Measurements from ENCODE around the gene GPR84. TPM values are rescaled to one million over a fixed set of nuclear protein-coding genes. Genes with fewer than 3 reads are reported as not detected.

The GPR84 gene
- total and polyA plus RNA-seq, 7 donors: 0.54 to 0.92 (median 0.64) TPM; not detected in 3

DNA sequence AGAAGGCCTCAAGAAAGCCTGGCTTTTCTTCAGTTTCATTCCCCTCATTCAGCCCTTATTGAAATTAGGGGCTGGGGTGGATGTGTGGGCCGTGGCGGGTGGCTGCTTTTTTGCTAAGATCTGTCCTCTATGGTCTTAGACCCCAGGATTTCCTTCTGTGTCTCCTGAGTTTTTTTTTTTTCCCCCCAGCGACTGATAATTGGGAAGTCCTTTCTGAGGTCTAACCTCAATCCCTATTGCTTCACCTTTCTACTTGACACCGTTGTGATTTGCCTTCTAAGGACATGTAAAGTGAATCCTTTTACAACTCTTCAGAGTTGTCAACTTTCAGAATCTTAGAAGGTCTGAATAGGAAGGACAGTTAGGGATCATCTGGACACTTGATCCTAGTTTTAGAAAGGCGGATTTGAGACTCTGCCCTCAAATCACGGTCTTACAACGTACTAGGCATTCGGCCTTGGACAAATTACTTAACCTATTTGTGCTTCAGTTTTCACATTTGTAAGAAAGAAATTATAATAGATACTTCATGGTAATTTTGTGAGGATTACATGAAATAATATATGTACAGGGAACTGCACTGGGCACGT is 4.4 kb downstream of the GPR84 start:
- H3K4me3 ChIP-seq: peak overlapping the region; percentile 31 to 59 (median 57)
- intact Hi-C loops (cut with DNase I): loop anchor here (1.0 to 5.0 kb wide), 5 partner anchors 23 to 143 kb away; partner anchors contain the start of gene COPZ1
- 48 to 61% methylated on average over 9 of the region's 9 CpGs for WGBS, 2 donors

DNA sequence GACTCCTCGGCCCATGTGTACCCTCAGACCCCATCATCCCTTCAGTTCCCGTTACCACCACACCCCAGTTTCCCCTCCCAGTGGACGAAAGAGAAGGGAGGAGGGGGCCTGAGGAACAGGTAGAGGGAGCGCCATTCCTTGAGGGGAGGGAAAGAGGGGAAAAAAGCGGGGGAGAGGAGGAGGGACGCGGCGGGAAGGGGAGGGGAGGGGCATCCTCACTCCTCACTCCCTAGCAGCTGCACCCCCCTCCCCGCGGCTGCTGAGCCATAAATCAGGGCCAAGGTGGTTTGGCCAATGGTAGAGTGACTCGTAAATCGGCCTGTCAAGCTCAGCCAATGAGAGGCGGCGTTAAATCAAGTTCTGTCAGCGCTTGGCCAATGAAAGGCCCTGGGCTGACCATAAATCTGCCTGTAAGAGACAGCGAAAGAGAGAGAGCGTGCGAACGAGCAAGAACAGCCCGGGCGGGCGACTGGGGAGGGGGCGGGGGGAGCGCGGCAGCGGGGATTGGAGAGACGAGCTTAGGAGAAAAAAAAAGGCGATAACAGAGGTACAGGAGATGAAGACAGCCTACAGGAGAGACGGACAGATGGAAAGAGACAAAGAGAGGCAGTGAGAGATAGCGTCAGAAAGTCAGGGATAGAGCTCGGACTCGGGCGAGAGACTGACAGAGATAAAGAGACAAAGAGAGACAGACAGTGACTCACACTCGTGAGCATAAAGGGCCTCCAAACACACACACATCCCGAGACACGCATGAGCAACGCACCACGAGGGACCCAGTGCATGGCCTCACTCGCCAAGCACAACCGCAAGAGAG is 5.1 kb downstream of the GPR84 start:
- intact Hi-C loops (cut with DNase I): loop anchor here (1.0 to 2.0 kb wide), 2 partner anchors 22 to 34 kb away; partner anchors contain the start of gene COPZ1
- 2 to 3% methylated on average over 40 of the region's 40 CpGs for WGBS, 2 donors
- no peaks in the 10 kb centered on the region for H3K27me3 ChIP-seq

More for the DNA sequence above, 4.4 kb downstream of the GPR84 start:
- H3K36me3 ChIP-seq: no peaks in the 10 kb centered on the region
- H3K9me3 ChIP-seq: no peaks in the 10 kb centered on the region
- no peaks in the 10 kb centered on the region for H3K27me3 ChIP-seq
- peak overlapping the region; percentile 85 to 91 (median 87) for H3K27ac ChIP-seq
- TF ChIP-seq, protein P1, sequence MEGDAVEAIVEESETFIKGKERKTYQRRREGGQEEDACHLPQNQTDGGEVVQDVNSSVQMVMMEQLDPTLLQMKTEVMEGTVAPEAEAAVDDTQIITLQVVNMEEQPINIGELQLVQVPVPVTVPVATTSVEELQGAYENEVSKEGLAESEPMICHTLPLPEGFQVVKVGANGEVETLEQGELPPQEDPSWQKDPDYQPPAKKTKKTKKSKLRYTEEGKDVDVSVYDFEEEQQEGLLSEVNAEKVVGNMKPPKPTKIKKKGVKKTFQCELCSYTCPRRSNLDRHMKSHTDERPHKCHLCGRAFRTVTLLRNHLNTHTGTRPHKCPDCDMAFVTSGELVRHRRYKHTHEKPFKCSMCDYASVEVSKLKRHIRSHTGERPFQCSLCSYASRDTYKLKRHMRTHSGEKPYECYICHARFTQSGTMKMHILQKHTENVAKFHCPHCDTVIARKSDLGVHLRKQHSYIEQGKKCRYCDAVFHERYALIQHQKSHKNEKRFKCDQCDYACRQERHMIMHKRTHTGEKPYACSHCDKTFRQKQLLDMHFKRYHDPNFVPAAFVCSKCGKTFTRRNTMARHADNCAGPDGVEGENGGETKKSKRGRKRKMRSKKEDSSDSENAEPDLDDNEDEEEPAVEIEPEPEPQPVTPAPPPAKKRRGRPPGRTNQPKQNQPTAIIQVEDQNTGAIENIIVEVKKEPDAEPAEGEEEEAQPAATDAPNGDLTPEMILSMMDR (IDR thresholded peaks at IDR 0.05): no peak
- no peak for TF ChIP-seq POLR2A (IDR thresholded peaks at IDR 0.05)
- no peak for TF ChIP-seq POLR2AphosphoS5 (IDR thresholded peaks at IDR 0.05)
- no peak for DNase-seq
- peaks cover 0 to 55% (median 45%) of the 10 kb centered on the region in 4 donors for H3K4me1 ChIP-seq

DNA sequence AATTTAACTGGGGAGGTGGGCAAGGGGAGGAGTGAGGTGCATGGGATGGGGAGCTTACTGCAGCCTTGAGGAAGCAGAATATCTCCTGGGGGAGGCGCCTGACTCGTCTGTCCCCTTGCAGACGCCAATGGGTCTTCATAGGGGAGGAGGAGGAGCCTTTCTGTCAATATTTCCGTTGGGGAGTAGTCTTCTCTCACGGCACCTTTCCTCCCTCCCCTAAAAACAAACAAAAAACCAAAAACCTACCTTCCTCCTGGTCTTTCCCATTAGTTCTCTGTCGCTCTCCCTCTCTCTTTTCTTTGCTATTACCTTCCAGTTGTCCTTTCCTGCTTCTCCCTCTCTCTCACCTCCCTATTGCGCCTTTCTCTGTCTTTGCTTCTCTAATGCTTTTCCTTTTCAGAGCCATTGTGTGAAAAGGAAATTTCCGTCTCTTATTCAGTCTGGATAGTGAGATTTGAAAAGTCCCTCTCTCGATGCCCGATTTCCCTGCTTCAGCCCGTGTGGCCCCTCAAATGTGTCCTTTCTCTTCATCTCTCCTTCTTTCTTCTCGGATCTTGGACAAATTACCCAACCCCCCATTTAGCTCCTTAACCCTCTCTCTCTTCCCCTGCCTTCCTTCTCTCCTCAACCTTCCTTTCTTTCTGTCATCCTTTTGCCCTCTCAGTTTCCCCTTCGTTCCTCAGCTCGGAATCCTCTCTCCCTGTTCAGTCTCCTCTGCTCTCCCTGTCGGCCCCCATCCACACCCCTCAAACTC is 5.9 kb downstream of the GPR84 start:
- TF ChIP-seq POLR2AphosphoS5 (IDR thresholded peaks at IDR 0.05): no peak
- TF ChIP-seq POLR2A (IDR thresholded peaks at IDR 0.05): no peak
- intact Hi-C loops (cut with DNase I): loop anchor here (2.0 kb wide), 1 partner anchor 34 kb away; the partner anchor contains the start of gene COPZ1
- H3K9me3 ChIP-seq: no peaks in the 10 kb centered on the region
- no peaks in the 10 kb centered on the region for H3K27me3 ChIP-seq
- WGBS, 2 donors: 5 to 10% methylated on average over 15 of the region's 15 CpGs
- H3K27ac ChIP-seq: peak overlapping the region; percentile 85 to 91 (median 87)
- H3K36me3 ChIP-seq: no peaks in the 10 kb centered on the region
- no peak for DNase-seq
- peaks cover 0 to 60% (median 53%) of the 10 kb centered on the region in 4 donors for H3K4me1 ChIP-seq
- H3K4me3 ChIP-seq: peak overlapping the region; percentile 42 to 59 (median 57)

More for the DNA sequence above, 5.1 kb downstream of the GPR84 start:
- Histone ChIP-seq H3K4me3 (peak overlapping the region; percentile 42 to 59 (median 57)), H3K36me3 (no peaks in the 10 kb centered on the region), H3K9me3 (no peaks in the 10 kb centered on the region), H3K4me1 (peaks cover 0 to 55% (median 46%) of the 10 kb centered on the region in 4 donors), H3K27ac (peak overlapping the region; percentile 85 to 91 (median 87))
- peak; percentile 99 for DNase-seq
- TF ChIP-seq POLR2AphosphoS5 (IDR thresholded peaks at IDR 0.05): peak; percentile 84 to 91 (median 88)
- peak; percentile 2 to 76 (median 58) for TF ChIP-seq EP300 (IDR thresholded peaks at IDR 0.05)
- TF ChIP-seq POLR2A (IDR thresholded peaks at IDR 0.05): no peak
- TF ChIP-seq, protein P1 (IDR thresholded peaks at IDR 0.05): peak in 1 of 4 experiments; percentile 16

DNA sequence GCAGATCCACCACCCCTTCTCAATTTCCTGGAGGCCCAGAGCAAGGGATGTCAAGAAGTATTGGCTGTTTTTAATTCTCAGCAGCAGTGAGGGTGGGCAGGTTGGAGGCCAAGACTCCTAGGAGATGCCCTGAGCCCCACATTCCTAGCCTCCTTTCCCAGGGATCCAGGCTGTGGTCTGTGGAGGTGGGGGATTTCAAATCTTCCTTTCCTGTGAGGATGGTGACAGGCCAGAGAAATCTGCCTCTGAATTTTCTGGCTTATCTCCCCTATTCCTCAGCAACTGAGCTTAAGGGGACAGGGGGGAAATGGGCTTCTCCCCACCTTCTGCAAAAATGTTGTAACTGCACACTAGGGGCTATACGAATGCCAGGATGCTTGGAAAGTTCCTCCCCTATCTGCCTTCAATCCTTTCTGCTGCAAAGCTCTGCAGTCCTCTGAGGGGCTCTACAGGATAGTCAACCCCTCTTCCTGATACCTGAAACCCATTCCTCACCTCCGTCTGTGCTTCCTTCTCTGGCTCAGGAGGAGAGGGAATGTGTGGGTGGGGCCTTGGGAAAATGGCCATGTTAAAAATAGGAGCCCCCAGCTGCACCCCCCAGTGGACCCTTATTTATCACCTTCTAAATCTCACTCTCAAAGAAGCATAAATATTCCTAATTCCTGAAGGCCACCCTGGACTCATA is 6.6 kb downstream of the GPR84 start:
- no peaks in the 10 kb centered on the region for H3K36me3 ChIP-seq
- H3K27me3 ChIP-seq: no peaks in the 10 kb centered on the region
- peak overlapping the region in 3 of 4 donors; percentile 86 to 91 (median 88) for H3K27ac ChIP-seq
- WGBS, 2 donors: 69 to 71% methylated on average over 2 of the region's 2 CpGs
- TF ChIP-seq EP300 (IDR thresholded peaks at IDR 0.05) (no peak), POLR2AphosphoS5 (IDR thresholded peaks at IDR 0.05) (no peak), POLR2A (IDR thresholded peaks at IDR 0.05) (no peak)
- TF ChIP-seq, protein P1 (IDR thresholded peaks at IDR 0.05): no peak
- intact Hi-C loops (cut with DNase I): loop anchor here (2.0 kb wide), 1 partner anchor 33 kb away; the partner anchor contains the start of gene COPZ1
- H3K9me3 ChIP-seq: no peaks in the 10 kb centered on the region
- H3K4me1 ChIP-seq: peaks cover 0 to 68% (median 60%) of the 10 kb centered on the region in 4 donors
- DNase-seq: no peak
- H3K4me3 ChIP-seq: peak overlapping the region in 1 of 4 donors; percentile 57

Measured in sigmoid colon (tissue), 7 donors.